NB4 (cell line): Measurements from ENCODE around the gene CRISP2.

Source experiments
- DNase-seq: peaks from one replicate; pipeline ENCODE4 v3.0.0; 2010; ENCODE audit warnings: low read depth
- H3K4me3 ChIP-seq: one replicate; pipeline ENCODE4 v1.5.1; 2011; ENCODE audit warnings: mild to moderate bottlenecking, low read depth, low read length, moderate library complexity
- CTCF ChIP-seq: IDR thresholded peaks from one replicate; pipeline ENCODE4 v1.5.1; 2012; ENCODE audit warnings: low read depth, low read length
- MAX ChIP-seq: IDR thresholded peaks from 2 replicates; pipeline ENCODE4 v1.6.1; 2011; ENCODE audit warnings: low read depth, low read length
- MYC ChIP-seq: IDR thresholded peaks from 2 replicates; pipeline ENCODE4 v1.6.1; 2011; ENCODE audit warnings: low read depth, low read length
- POLR2A ChIP-seq: IDR thresholded peaks from 2 replicates; pipeline ENCODE4 v1.6.1; 2011; ENCODE audit warnings: mild to moderate bottlenecking; ENCODE audit not compliant: insufficient read length; ENCODE audit errors: extremely low read depth

CRISP2 gene

GRCh38 chr6:49653942-49654341 is 59.4 kb downstream of the CRISP2 start:
- no peak for DNase-seq

GRCh38 chr6:49653438-49653837 is 59.9 kb downstream of the CRISP2 start:
- DNase-seq, result no peak
- H3K4me3 ChIP-seq, result no peak overlapping the region
- TF ChIP-seq MYC (no peak), POLR2A (no peak), CTCF (no peak), MAX (no peak)

More at GRCh38 chr6:49653942-49654341, 59.4 kb downstream of the CRISP2 start:
- no peak for TF ChIP-seq CTCF
- TF ChIP-seq POLR2A, result no peak
- TF ChIP-seq MYC, result no peak
- no peak for TF ChIP-seq MAX
- H3K4me3 ChIP-seq, result no peak overlapping the region

GRCh38 chr6:49651239-49651638 is 62.1 kb downstream of the CRISP2 start:
- no peak overlapping the region for H3K4me3 ChIP-seq
- TF ChIP-seq POLR2A (no peak), MAX (no peak), MYC (no peak), CTCF (no peak)
- DNase-seq, result no peak

GRCh38 chr6:49649988-49650387 is 63.4 kb downstream of the CRISP2 start:
- DNase-seq, result no peak
- TF ChIP-seq POLR2A, result no peak
- TF ChIP-seq MYC, result no peak
- TF ChIP-seq CTCF, result no peak
- no peak for TF ChIP-seq MAX
- no peak overlapping the region for H3K4me3 ChIP-seq

GRCh38 chr6:49648036-49648435 is 65.3 kb downstream of the CRISP2 start:
- no peak overlapping the region for H3K4me3 ChIP-seq
- no peak for TF ChIP-seq CTCF
- TF ChIP-seq MAX, result no peak
- no peak for TF ChIP-seq POLR2A
- no peak for TF ChIP-seq MYC
- no peak for DNase-seq

- no peak for TF ChIP-seq CTCF
- TF ChIP-seq MYC, result no peak
- TF ChIP-seq MAX, result no peak
- TF ChIP-seq POLR2A, result no peak
- DNase-seq, result no peak
- no peak overlapping the region for H3K4me3 ChIP-seq
These were observed 65.9 kb downstream of the CRISP2 start for GRCh38 chr6:49647476-49647875.
